Gastroesophageal sphincter (tissue), 3 donors: ENCODE results near the gene BABAM2.

Experiments used
- CTCF ChIP-seq, 4 experiments: fragments of 200-600 bp in 2 of 4; fragments of 450-650 bp in 2 of 4; sonication (generic) in 1 of 4; IDR thresholded peaks; one replicate each; pipeline ENCODE4 v1.5.1; 2017 to 2019; ENCODE audit warnings: antibody characterized with exemption in 4 of 4, mild to moderate bottlenecking in 2 of 4, moderate library complexity in 2 of 4
- EP300 ChIP-seq: sonication (generic); formaldehyde crosslinking; IDR thresholded peaks from one replicate; pipeline ENCODE4 v1.6.1; 2017; ENCODE audit warnings: antibody characterized with exemption, mild to moderate bottlenecking
- POLR2A ChIP-seq, 2 donors: fragments of 450-650 bp; IDR thresholded peaks; one replicate each; pipeline ENCODE4 v1.6.1; 2017; ENCODE audit warnings: antibody characterized with exemption in 2 of 2, mild to moderate bottlenecking in 2 of 2, moderate library complexity in 1 of 2
- POLR2AphosphoS5 ChIP-seq: sonication (generic); formaldehyde crosslinking; IDR thresholded peaks from one replicate; pipeline ENCODE4 v1.6.1; 2017; ENCODE audit warnings: antibody characterized with exemption

GRCh38 chr2:28314968-28315367, 424.4 kb downstream of the BABAM2 start:
- TF ChIP-seq CTCF (IDR thresholded peaks at IDR 0.05) (no peak), POLR2A (IDR thresholded peaks at IDR 0.05) (no peak), EP300 (no peak), POLR2AphosphoS5 (no peak)
